ENCODE data around the gene TSPAN14.

DNA sequence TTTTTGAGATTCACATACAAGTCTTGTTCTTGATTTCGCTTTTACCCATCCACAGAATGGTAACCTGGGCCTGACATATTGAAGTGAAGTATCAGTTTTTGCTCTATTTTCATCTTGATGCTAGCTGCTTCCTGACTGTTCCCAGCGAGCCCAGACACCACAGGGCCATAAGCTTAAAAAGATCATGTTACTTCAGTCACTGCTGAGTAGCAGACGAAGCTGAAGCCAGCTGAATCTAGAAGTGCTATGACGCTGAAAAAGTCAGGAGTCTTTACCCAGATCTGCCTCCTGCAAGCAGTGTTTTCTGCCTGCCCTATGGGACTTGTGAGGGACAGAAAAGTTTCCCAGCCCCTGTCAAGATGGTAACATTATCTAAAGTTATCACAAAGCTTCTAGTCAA is 48.5 kb upstream of the TSPAN14 start:
- TF ChIP-seq, protein P1, sequence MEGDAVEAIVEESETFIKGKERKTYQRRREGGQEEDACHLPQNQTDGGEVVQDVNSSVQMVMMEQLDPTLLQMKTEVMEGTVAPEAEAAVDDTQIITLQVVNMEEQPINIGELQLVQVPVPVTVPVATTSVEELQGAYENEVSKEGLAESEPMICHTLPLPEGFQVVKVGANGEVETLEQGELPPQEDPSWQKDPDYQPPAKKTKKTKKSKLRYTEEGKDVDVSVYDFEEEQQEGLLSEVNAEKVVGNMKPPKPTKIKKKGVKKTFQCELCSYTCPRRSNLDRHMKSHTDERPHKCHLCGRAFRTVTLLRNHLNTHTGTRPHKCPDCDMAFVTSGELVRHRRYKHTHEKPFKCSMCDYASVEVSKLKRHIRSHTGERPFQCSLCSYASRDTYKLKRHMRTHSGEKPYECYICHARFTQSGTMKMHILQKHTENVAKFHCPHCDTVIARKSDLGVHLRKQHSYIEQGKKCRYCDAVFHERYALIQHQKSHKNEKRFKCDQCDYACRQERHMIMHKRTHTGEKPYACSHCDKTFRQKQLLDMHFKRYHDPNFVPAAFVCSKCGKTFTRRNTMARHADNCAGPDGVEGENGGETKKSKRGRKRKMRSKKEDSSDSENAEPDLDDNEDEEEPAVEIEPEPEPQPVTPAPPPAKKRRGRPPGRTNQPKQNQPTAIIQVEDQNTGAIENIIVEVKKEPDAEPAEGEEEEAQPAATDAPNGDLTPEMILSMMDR (IDR thresholded peaks at IDR 0.05) = no peak
- TF ChIP-seq POLR2A (IDR thresholded peaks at IDR 0.05) = no peak
